Measurements from ENCODE around the gene GAMT. TPM values are rescaled to one million over a fixed set of nuclear protein-coding genes. Genes with fewer than 3 reads are reported as not detected.

The GAMT gene
- total and polyA plus RNA-seq, 2 of the 13 experiments (the other 11 are each of a cell fraction or from before 2014, with no cell fraction given), result 115 to 124 TPM

- H3K4me1 ChIP-seq (ENCODE audit: insufficient read depth, low read length), result peaks cover 60% of the 10 kb centered on the region
- peaks cover 64% of the 10 kb centered on the region for H3K79me2 ChIP-seq (ENCODE audit: insufficient read depth, low read length)
- no peaks in the 10 kb centered on the region for H3K9me3 ChIP-seq (ENCODE audit: low read length)
- in situ Hi-C loops (cut with HindIII; ENCODE audit: extremely low pct_ligation_motif_present, low pct_unique_long_range_greater_than_20kb) (no loop called here), intact Hi-C loops (cut with micrococcal nuclease; ENCODE audit: unreplicated experiment) (no loop called here)
- ChIA-PET POLR2A (interaction anchor here (0.5 to 1.3 kb wide), 5 partner anchors 15 to 141 kb away, joined by 3 to 5 read pairs (median 4); partner anchors contain the start of gene CIRBP), CTCF (ENCODE audit: low intra/inter-chr PET ratio, low total read pairs) (no interaction called here)
- H3K27me3 ChIP-seq (ENCODE audit: control insufficient read depth in 1 of 2, insufficient read depth in 2 of 2, low read length in 2 of 2), result no peaks in the 10 kb centered on the region; a peak in 2 of 5 replicates
- H3K4me2 ChIP-seq (ENCODE audit: low read depth, low read length), result peak overlapping the region; percentile 99
- ATAC-seq (peak; percentile 5; the same call in 2 of the 3 replicates), DNase-seq (ENCODE audit: low spot score) (no peak), FAIRE-seq (no peak)
- peak overlapping the region; percentile 88 to 95 (median 90) for H3K4me3 ChIP-seq (replicated peaks in 1 of 3; ENCODE audit: insufficient read depth in 1 of 3, low read depth in 2 of 3, low read length in 3 of 3)
- peak overlapping the region; percentile 96 for H3K9ac ChIP-seq (ENCODE audit: insufficient read depth, low read depth, low read length)
- peaks cover 5 to 25% of the 10 kb centered on the region in 2 experiments; a peak in 4 of 5 replicates for H3K36me3 ChIP-seq (replicated peaks in 1 of 2; ENCODE audit: control insufficient read depth in 1 of 2, insufficient read depth in 2 of 2, low read length in 2 of 2)
- H4K20me1 ChIP-seq (ENCODE audit: insufficient read depth, low read length), result peaks cover 58% of the 10 kb centered on the region
- 50% methylated on average over 10 of the region's 33 CpGs for WGBS (ENCODE audit: low lambda C conversion rate)
- H3K27ac ChIP-seq (ENCODE audit: extremely low read length, insufficient read depth, low read length), result peak overlapping the region; percentile 91
- H2AFZ ChIP-seq (ENCODE audit: low read length), result no peak overlapping the region
- BruUV-seq (replicated peaks), result no TSS peak
- TF ChIP-seq RFXAP (CRISPR knock-in tag; IDR thresholded peaks at IDR 0.05; ENCODE audit: borderline replicate concordance), result no peak
- peak; percentile 64; the same call in 1 of the 2 replicates for TF ChIP-seq AKAP8 (CRISPR knock-in tag; IDR thresholded peaks at IDR 0.05)
- no peak for TF ChIP-seq ZNF501 (CRISPR knock-in tag; IDR thresholded peaks at IDR 0.05)
- 0 out of 2 replicates have a peak, but pooled peaks have one; percentile 1 for TF ChIP-seq ZNF44 (CRISPR knock-in tag; IDR thresholded peaks at IDR 0.05)
- no peak for TF ChIP-seq NFIC (IDR thresholded peaks at IDR 0.05; ENCODE audit: low read length)
- no peak for TF ChIP-seq ZKSCAN5 (CRISPR knock-in tag; IDR thresholded peaks at IDR 0.05)
- TF ChIP-seq EEA1 (CRISPR knock-in tag; IDR thresholded peaks at IDR 0.05; ENCODE audit: borderline replicate concordance), result no peak
- TF ChIP-seq ZNF576 (CRISPR knock-in tag; IDR thresholded peaks at IDR 0.05), result 0 out of 2 replicates have a peak, but pooled peaks have one; percentile 49
- TF ChIP-seq MED8 (CRISPR knock-in tag; IDR thresholded peaks at IDR 0.05; ENCODE audit: insufficient replicate concordance), result peak; percentile 39
- no peak for TF ChIP-seq ZNF766 (CRISPR knock-in tag; IDR thresholded peaks at IDR 0.05; ENCODE audit: borderline replicate concordance)
- TF ChIP-seq ESRRA (CRISPR knock-in tag; IDR thresholded peaks at IDR 0.05; ENCODE audit: low read depth), result no peak
- 0 out of 2 replicates have a peak, but pooled peaks have one; percentile 43 for TF ChIP-seq RBFOX2 (IDR thresholded peaks at IDR 0.05; ENCODE audit: low read depth, low read length)
- TF ChIP-seq MXD1 (CRISPR knock-in tag; IDR thresholded peaks at IDR 0.05), result peak; percentile 59; the same call in 1 of the 2 replicates
- no peak for TF ChIP-seq PHB2 (IDR thresholded peaks at IDR 0.05; ENCODE audit: partially characterized antibody)
- TF ChIP-seq MAZ (IDR thresholded peaks at IDR 0.05; ENCODE audit: borderline replicate concordance, low read depth, low read length), result no peak
- TF ChIP-seq MAZ (CRISPR knock-in tag; IDR thresholded peaks at IDR 0.05; ENCODE audit: low read depth), result 0 out of 2 replicates have a peak, but pooled peaks have one; percentile 34
- 0 out of 2 replicates have a peak, but pooled peaks have one; percentile 6 for TF ChIP-seq SIN3A (IDR thresholded peaks at IDR 0.05; ENCODE audit: borderline replicate concordance, low read depth, low read length)
- no peak for TF ChIP-seq ZKSCAN1 (IDR thresholded peaks at IDR 0.05; ENCODE audit: low read length)
- no peak for TF ChIP-seq ZNF773 (CRISPR knock-in tag; IDR thresholded peaks at IDR 0.05; ENCODE audit: borderline replicate concordance)
- TF ChIP-seq ZBTB8A (CRISPR knock-in tag; IDR thresholded peaks at IDR 0.05; ENCODE audit: borderline replicate concordance, low read depth), result no peak
- TF ChIP-seq MXD3 (CRISPR knock-in tag; IDR thresholded peaks at IDR 0.05), result 0 out of 2 replicates have a peak, but pooled peaks have one; percentile 41
- 0 out of 2 replicates have a peak, but pooled peaks have one; percentile 11 for TF ChIP-seq HNF1B (CRISPR knock-in tag; IDR thresholded peaks at IDR 0.05)
These were observed 8.1 kb upstream of the GAMT start for GRCh38 chr19:1409204-1410005.

Measured in HepG2 (cell line).